ENCODE measurements around the gene SULF2. TPM values are rescaled to one million over a fixed set of nuclear protein-coding genes. Genes with fewer than 3 reads are reported as not detected.

SULF2 gene
- total RNA-seq, 2 donors from 2014 or later, result 75.7 to 146 TPM

DNA sequence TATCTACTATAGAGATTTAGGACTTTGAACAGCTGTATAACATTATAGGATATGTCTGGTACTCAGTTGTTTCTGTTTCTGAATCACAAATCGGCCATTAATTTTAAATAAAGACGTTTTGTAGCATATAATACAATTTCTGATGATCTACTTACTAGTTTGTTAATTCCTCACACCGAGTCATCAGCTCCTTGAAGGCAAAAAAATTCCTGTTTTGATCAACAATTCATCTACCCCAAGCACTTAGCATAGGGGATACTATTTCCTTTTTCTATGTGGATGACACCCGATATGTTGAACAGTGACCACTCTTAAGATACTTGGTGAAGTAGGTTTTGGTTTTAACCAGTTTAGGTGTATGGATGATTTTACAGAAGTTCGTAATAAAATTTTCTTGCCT is 176.3 kb downstream of the SULF2 start:
- Mint-ChIP-seq H3K27me3 (ENCODE audit: insufficient read depth) (no peaks in the 10 kb centered on the region), H3K36me3 (ENCODE audit: low read depth) (peaks cover 3% of the 10 kb centered on the region), H3K9me3 (peaks cover 1% of the 10 kb centered on the region), H3K27ac (no peak overlapping the region), H3K4me1 (peaks cover 21% of the 10 kb centered on the region), H3K4me3 (no peak overlapping the region)
- Histone ChIP-seq H3K27me3 (ENCODE audit: control insufficient read depth, insufficient read depth, low read length, poor library complexity, severe bottlenecking) (no peaks in the 10 kb centered on the region), H3K4me1 (ENCODE audit: control insufficient read depth, insufficient read depth, low read length) (peaks cover 4% of the 10 kb centered on the region), H3K9me3 (ENCODE audit: control insufficient read depth, low read length) (no peaks in the 10 kb centered on the region), H3K9ac (ENCODE audit: extremely low read depth, low read length, poor library complexity, severe bottlenecking) (no peak overlapping the region), H3K36me3 (ENCODE audit: control insufficient read depth, insufficient read depth, low read length) (no peaks in the 10 kb centered on the region), H3K4me3 (ENCODE audit: low read length) (no peak overlapping the region), H3K27ac (ENCODE audit: low read depth, low read length) (no peak overlapping the region)
- WGBS, 2 experiments (ENCODE audit: insufficient coverage in 1 of 2, insufficient read length in 1 of 2), result 83 to 94% methylated on average over 2 to 4 of the region's 5 CpGs
- DNase-seq, result no peak
- TF ChIP-seq, protein P1, sequence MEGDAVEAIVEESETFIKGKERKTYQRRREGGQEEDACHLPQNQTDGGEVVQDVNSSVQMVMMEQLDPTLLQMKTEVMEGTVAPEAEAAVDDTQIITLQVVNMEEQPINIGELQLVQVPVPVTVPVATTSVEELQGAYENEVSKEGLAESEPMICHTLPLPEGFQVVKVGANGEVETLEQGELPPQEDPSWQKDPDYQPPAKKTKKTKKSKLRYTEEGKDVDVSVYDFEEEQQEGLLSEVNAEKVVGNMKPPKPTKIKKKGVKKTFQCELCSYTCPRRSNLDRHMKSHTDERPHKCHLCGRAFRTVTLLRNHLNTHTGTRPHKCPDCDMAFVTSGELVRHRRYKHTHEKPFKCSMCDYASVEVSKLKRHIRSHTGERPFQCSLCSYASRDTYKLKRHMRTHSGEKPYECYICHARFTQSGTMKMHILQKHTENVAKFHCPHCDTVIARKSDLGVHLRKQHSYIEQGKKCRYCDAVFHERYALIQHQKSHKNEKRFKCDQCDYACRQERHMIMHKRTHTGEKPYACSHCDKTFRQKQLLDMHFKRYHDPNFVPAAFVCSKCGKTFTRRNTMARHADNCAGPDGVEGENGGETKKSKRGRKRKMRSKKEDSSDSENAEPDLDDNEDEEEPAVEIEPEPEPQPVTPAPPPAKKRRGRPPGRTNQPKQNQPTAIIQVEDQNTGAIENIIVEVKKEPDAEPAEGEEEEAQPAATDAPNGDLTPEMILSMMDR (conservative IDR thresholded peaks at IDR 0.05), result no peak

Measured in endodermal cell (in vitro differentiated cells).